ENCODE data around the gene DAB2IP.

DNA sequence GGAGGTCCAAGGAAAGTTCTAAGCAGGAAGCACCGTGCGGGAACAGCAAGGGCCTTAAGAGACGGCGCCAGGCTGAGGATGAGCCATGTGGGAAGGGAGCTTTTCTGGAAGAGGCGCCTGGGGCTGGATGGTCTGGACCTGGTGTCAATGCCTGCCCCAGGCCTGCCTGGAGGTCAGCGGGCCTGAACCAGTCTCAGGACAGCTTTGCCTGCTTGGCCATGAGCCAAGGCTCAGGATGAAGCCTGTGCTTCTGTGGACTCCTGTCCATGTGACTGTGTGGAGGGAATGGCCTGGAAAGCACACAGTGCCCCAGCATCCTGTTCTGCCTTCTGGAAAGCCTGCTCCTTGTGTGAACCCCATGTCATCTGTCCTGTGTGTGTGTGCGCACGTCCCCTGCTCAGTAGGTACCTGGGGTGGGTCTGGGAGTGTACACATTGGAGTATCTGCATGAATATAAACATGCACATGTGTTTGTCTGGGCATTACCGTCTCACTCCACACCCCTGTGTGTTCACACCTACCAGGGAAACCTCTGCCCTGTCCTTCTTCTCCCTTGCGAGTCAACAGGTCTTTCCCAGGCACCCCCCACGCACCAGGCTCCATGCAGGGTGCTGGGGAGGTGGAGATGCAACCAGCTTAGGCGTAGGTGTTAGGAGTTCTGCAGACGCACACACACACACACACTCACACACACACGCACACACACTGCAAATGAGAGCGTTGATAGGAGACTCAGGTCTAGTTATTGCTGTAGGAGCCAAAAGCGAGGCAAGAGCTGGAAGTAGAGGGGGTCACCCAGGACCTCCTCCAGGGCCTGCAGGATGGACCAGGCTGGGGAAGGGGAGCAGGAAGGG lies 24.8 kb downstream of the DAB2IP start:
- TF ChIP-seq, protein P1, sequence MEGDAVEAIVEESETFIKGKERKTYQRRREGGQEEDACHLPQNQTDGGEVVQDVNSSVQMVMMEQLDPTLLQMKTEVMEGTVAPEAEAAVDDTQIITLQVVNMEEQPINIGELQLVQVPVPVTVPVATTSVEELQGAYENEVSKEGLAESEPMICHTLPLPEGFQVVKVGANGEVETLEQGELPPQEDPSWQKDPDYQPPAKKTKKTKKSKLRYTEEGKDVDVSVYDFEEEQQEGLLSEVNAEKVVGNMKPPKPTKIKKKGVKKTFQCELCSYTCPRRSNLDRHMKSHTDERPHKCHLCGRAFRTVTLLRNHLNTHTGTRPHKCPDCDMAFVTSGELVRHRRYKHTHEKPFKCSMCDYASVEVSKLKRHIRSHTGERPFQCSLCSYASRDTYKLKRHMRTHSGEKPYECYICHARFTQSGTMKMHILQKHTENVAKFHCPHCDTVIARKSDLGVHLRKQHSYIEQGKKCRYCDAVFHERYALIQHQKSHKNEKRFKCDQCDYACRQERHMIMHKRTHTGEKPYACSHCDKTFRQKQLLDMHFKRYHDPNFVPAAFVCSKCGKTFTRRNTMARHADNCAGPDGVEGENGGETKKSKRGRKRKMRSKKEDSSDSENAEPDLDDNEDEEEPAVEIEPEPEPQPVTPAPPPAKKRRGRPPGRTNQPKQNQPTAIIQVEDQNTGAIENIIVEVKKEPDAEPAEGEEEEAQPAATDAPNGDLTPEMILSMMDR (IDR thresholded peaks at IDR 0.05; ENCODE audit: low read depth, low read length): no peak
- no peak for TF ChIP-seq EZH2phosphoT487 (IDR thresholded peaks at IDR 0.05; ENCODE audit: low read depth)

Data from OCI-LY3 (cell line).